HT-29 (cell line): Measurements from ENCODE around the gene RFX2. TPM values are rescaled to one million over a fixed set of nuclear protein-coding genes. Genes with fewer than 3 reads are reported as not detected.
"Not testable (repeated sequence)": the region's sequence is repeated elsewhere in the genome, so short reads cannot be mapped to it uniquely, and the experiment has no call there.

Experiments used
- DNase-seq: peaks from one replicate; pipeline ENCODE4 v3.0.0-alpha.2; 2015; ENCODE audit warnings: low spot score
- total RNA-seq: library from RNA; depleted of rRNA; stranded (reverse); fragments of >200 nt; shearing (Covaris generic); gene quantifications from 2 replicates; pipeline ENCODE4 v1.2.3, GENCODE V29; 2014

RFX2 gene
- total RNA-seq, 1 experiment from 2014 or later: 11.8 TPM

- no peak for DNase-seq
These were observed 119.0 kb downstream of the RFX2 start for GRCh38 chr19:5991244-5991838.

GRCh38 chr19:5990289-5990797 is 120.0 kb downstream of the RFX2 start:
- DNase-seq: no peak

- DNase-seq: no peak
These were observed 120.8 kb downstream of the RFX2 start for GRCh38 chr19:5989388-5990074.

GRCh38 chr19:5988517-5989387 is 121.5 kb downstream of the RFX2 start:
- no peak for DNase-seq

- peak; percentile 77 for DNase-seq
These were observed 123.1 kb downstream of the RFX2 start for GRCh38 chr19:5987077-5987818.

- DNase-seq: not testable (repeated sequence)
These were observed 124.5 kb downstream of the RFX2 start for GRCh38 chr19:5985837-5986236.

GRCh38 chr19:5985098-5985783 is 125.1 kb downstream of the RFX2 start:
- no peak for DNase-seq

GRCh38 chr19:5984600-5984999 is 125.7 kb downstream of the RFX2 start:
- DNase-seq: no peak

- DNase-seq: no peak
These were observed 126.8 kb downstream of the RFX2 start for GRCh38 chr19:5983367-5983955.

GRCh38 chr19:5978606-5979552 is 131.4 kb downstream of the RFX2 start:
- no peak for DNase-seq

- DNase-seq: peak; percentile 97
These were observed 132.3 kb downstream of the RFX2 start, which contains the start of gene RANBP3 for GRCh38 chr19:5977785-5978605. RANBP3 (minus strand) TSS chr19:5978140; CDS start chr19:5978082, 58 bp downstream.

GRCh38 chr19:5977222-5977784 is 133.0 kb downstream of the RFX2 start:
- no peak for DNase-seq

- no peak for DNase-seq
These were observed 133.5 kb downstream of the RFX2 start for GRCh38 chr19:5976768-5977167.

- no peak for DNase-seq
These were observed 134.9 kb downstream of the RFX2 start for GRCh38 chr19:5975388-5975728.

- DNase-seq: no peak
These were observed 135.4 kb downstream of the RFX2 start for GRCh38 chr19:5974721-5975387.

- no peak for DNase-seq
These were observed 136.2 kb downstream of the RFX2 start for GRCh38 chr19:5973867-5974635.

- no peak for DNase-seq
These were observed 136.9 kb downstream of the RFX2 start for GRCh38 chr19:5973376-5973775.
